ENCODE data around the gene STYK1.

DNA sequence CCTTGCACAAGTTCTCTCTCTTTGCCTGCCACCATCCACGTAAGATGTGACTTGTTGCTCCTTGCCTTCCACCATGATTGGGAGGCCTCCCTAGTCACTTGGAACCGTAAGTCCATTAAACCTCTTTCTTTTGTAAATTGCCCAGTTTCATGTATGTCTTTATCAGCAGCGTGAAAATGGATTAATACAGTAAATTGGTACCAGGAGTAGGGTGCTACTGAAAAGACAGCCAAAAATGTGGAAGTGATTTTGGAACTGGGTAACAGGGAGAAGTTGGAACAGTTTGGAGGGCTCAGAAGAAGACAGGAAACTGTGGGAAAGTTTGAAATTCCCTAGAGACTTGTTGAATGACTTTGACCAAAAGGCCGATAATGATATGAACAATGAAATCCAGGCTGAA, 27.9 kb downstream of the STYK1 start:
- TF ChIP-seq POLR2A (IDR thresholded peaks at IDR 0.05) (no peak), CTCF (IDR thresholded peaks at IDR 0.05) (no peak)
